ENCODE results near the gene NUDT21.

DNA sequence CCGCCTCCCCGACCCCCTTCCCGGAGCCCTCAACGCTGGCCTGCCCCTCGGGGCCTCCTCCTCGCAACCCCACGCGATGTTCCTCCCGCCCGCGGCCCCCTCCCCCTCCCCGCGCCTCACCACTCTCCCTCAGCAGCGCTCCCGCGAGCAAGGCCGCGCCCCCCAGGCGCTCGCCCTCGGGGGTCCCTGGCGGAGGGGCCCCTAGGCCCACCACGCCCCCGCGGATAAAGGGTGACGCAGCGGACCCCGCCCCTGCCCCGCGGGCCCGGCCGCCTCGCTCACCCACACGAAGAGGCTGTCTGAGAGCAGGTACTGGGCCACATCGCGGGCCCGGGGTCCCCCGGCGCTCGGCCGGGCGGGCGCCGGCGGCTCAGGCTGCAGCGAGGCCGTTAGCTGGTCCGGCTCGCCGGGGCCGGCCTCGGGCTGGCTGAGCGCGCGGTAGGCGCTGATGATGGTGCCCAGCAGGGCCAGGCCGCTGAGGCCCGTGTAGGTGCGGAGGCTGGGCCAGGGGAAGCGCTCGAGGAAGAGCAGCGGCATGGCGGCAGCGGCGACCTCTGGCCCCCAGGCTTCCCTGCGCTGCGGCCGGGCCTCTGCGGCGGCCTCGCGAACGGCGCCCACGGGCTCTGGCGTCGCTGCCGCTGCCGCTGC lies 26.2 kb downstream of the NUDT21 start:
- TF ChIP-seq EGR1 (IDR thresholded peaks at IDR 0.05) = no peak
- no peak for TF ChIP-seq CREB1 (IDR thresholded peaks at IDR 0.05; ENCODE audit: low read depth)
- no peak for TF ChIP-seq FOXM1 (IDR thresholded peaks at IDR 0.05; ENCODE audit: borderline replicate concordance, low read depth)

Measured in Ishikawa (cell line).